Coronary artery (tissue), 2 donors: ENCODE measurements around the gene DCTN4.
A peak's percentile ranks its signal among the peaks of the same experiment; 100 is the strongest.

ENCODE experiments used
- DNase-seq: peaks from one replicate; pipeline ENCODE4 v3.0.0-alpha.2; 2017; ENCODE audit warnings: low spot score
- H3K27ac ChIP-seq, 2 donors: fragments of 200-600 bp; sonication (generic); one replicate each; pipeline ENCODE4 v1.5.1; 2016 to 2019
- H3K4me3 ChIP-seq: fragments of 200-600 bp; sonication (generic); 2 replicates; pipeline ENCODE4 v1.5.1; 2016; ENCODE audit warnings: mild to moderate bottlenecking, moderate library complexity
- CTCF ChIP-seq: fragments of 200-600 bp; sonication (generic); IDR thresholded peaks from one replicate; pipeline ENCODE4 v1.5.1; 2019; ENCODE audit warnings: antibody characterized with exemption

Gene DCTN4

GRCh38 chr5:150670275-150670947 lies 88.4 kb downstream of the DCTN4 start:
- no peak for DNase-seq
- H3K27ac ChIP-seq: no peak overlapping the region
- TF ChIP-seq CTCF: no peak

GRCh38 chr5:150665044-150665443 lies 93.8 kb downstream of the DCTN4 start:
- H3K4me3 ChIP-seq: no peak overlapping the region
- TF ChIP-seq CTCF: no peak

More at GRCh38 chr5:150670275-150670947, 88.4 kb downstream of the DCTN4 start:
- H3K4me3 ChIP-seq: no peak overlapping the region

GRCh38 chr5:150663936-150664335 lies 94.9 kb downstream of the DCTN4 start:
- TF ChIP-seq CTCF: no peak
- no peak overlapping the region for H3K27ac ChIP-seq
- DNase-seq: no peak
- H3K4me3 ChIP-seq: no peak overlapping the region

More at GRCh38 chr5:150665044-150665443, 93.8 kb downstream of the DCTN4 start:
- DNase-seq: no peak
- H3K27ac ChIP-seq: no peak overlapping the region

GRCh38 chr5:150662731-150663516 lies 95.9 kb downstream of the DCTN4 start:
- no peak overlapping the region for H3K27ac ChIP-seq
- DNase-seq: peak; percentile 52
- no peak for TF ChIP-seq CTCF
- no peak overlapping the region for H3K4me3 ChIP-seq

- Histone ChIP-seq H3K4me3 (no peak overlapping the region), H3K27ac (no peak overlapping the region)
- peak; percentile 70 for DNase-seq
- no peak for TF ChIP-seq CTCF
Observed at GRCh38 chr5:150661821-150662596, 96.8 kb downstream of the DCTN4 start.

GRCh38 chr5:150661086-150661485 lies 97.7 kb downstream of the DCTN4 start, which contains the start of gene MYOZ3:
Gene MYOZ3 (plus strand): TSS chr5:150661251. CDS start chr5:150662942, 1,691 bp downstream.
- TF ChIP-seq CTCF: no peak
- Histone ChIP-seq H3K4me3 (no peak within 1 kb of the TSS), H3K27ac (peak within 1 kb of the TSS; percentile 48 to 94)
- DNase-seq: peak; percentile 45
